GM20431 (cell line): ENCODE data around the gene WDR82.
"Not testable (repeated sequence)": the region's sequence is repeated elsewhere in the genome, so short reads cannot be mapped to it uniquely, and the experiment has no call there.

ENCODE experiments used
- in situ Hi-C: fragments of 300-500 bp; cut with MseI, MboI; formaldehyde crosslinking; loops from one replicate; pipeline ENCODE4 v1.15.0; 2020; ENCODE audit warnings: low sequenced_read_pairs; ENCODE audit not compliant: unreplicated experiment

The WDR82 gene

GRCh38 chr3:52290596-52291507, 12.4 kb upstream of the WDR82 start:
- in situ Hi-C loops = loop anchor here (5.0 kb wide), 1 partner anchor 46 kb away; no protein-coding TSS in a partner anchor

GRCh38 chr3:52289747-52290595, 11.5 kb upstream of the WDR82 start:
- in situ Hi-C loops = loop anchor here (5.0 kb wide), 1 partner anchor 47 kb away; no protein-coding TSS in a partner anchor

DNA sequence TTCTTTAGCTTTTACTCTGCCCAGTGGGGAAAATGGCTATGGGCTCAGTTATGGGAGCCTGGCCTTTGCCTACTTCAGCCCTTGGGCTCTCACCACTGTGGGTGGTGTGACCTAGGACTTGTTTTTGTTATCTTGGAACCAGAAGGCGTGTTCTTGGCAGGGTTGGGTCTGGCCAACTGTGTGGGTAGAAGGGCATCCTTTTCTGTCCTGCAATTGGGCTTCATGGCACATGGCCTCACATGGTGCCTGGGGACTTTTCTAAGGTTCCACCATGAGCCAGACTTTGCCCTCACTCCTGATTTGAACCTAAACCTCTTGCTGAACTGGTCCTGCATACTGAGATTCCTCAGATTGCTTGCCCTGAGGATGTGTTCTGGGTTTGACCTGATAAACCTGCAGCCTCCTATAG, 10.9 kb upstream of the WDR82 start:
- in situ Hi-C loops = no loop called here

GRCh38 chr3:52288674-52289073, 10.2 kb upstream of the WDR82 start:
- in situ Hi-C loops = no loop called here

DNA sequence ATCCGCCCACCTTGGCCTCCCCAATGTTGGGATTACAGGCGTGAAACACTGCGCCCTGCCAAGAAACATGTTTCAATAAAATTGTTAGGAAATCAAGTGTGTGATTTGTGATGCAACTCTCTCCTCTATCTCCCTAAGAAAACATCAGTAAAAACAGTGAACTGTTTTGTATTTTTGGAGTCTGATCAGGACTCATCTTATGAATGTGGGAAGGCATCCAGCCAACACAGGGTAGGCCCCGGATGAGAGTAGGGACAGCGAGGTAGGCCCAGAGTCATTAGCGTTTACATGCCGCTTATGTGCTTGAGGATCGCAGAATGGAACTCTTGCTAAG, 8.3 kb upstream of the WDR82 start:
- in situ Hi-C loops = no loop called here

DNA sequence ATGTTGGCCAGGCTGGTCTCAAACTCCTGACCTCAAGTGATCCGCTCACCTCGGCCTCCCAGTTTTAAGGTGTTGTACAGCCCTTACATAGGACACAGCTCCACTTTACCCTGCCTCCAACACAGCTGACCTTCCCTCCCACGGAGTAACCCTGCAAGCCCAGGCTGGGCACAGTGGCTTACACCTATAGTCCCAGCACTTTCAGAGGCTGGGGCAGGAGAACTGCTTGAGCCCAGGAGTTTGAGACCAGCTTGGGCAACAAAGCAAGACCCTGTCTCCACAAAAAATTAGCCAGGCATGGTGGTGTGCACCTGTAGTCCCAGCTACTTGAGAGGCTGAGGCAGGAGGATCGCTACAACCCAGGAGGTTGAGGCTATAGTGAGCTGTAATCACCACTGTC, 5.6 kb upstream of the WDR82 start:
- in situ Hi-C loops = not testable (repeated sequence)

GRCh38 chr3:52283306-52283705, 4.9 kb upstream of the WDR82 start:
- in situ Hi-C loops = no loop called here

DNA sequence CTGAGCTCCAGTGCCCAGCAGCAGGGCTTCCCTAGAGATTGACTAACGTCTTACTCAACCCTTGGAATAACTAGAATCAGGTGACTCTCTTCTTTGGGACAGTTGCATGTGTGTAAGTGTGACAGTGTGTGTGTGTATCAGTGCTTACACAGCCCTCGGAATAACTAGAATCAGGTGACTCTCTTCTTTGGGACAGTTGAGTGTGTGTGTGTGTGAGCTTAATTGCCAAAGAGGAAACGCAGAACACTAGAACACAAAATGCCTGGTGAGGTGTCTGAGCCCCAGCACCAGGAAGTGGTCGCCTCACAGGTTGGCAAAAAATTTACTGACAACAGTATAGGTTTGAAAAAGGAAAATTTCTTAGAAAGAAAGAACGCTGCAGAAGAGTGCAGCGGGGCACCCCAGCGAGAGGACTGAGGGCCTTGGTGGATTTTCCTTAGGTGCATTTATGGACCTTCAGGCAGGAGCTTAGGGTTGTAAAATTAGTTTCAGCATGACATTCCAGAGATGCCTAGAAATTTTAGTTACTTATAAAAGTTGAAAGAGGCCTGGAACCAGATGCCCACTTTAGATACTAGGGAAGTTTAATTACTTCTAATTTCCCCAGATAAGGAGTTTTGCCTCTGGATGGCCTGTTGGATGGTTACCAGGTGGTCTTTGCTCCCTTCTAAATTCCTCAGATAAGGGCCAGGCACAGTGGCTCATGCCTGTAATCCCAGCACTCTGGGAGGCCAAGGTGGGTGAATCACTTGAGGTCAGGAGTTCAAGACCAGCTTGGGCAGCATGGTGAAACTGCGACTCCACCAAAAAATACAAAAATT, 3.7 kb upstream of the WDR82 start:
- in situ Hi-C loops = no loop called here

DNA sequence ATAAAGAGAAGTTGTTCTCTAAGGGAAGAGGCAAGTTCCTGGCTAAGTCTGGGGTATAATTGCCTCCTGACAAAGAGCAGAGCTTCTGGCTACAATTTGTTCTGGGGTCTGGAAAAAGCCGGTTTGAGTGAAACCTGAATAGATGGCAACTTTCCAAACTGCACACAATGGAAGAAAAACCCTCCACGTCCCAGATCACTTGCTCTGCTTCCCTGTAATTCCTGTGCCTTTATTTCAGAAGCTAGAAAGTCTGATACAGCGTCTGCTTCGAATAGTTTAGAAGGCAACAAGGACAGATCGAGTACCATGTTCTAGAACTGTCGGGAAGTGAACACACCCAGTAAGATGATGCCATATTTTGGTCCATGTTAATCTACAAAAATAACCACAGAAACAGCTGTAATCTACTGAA, 1.6 kb upstream of the WDR82 start:
- in situ Hi-C loops = no loop called here

DNA sequence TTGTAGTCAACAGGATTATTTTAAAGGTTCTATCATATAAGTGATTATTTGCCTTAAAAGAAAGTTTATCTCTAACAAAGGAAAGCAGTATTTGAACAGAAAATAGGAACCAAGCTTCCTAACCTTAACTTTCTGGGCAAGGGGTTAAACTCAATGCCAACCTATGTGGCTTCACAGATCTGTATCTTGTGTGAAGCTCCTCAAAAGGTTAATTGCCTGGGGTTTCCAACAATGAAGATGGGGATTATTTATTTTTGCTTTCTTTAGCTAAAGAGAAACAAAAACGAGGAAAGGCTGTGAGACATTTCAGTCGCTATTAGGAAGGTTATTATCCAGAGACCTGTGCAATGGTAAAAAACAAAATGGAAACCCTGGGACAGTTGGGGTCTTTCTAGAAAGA, 1.1 kb upstream of the WDR82 start:
- in situ Hi-C loops = no loop called here

GRCh38 chr3:52277972-52278509, 408 bp downstream of the WDR82 start:
- in situ Hi-C loops = no loop called here

GRCh38 chr3:52277071-52277964, 1.1 kb downstream of the WDR82 start:
- in situ Hi-C loops = no loop called here

GRCh38 chr3:52274781-52275180, 3.7 kb downstream of the WDR82 start:
- in situ Hi-C loops = not testable (repeated sequence)

GRCh38 chr3:52272831-52273230, 5.6 kb downstream of the WDR82 start:
- in situ Hi-C loops = no loop called here

DNA sequence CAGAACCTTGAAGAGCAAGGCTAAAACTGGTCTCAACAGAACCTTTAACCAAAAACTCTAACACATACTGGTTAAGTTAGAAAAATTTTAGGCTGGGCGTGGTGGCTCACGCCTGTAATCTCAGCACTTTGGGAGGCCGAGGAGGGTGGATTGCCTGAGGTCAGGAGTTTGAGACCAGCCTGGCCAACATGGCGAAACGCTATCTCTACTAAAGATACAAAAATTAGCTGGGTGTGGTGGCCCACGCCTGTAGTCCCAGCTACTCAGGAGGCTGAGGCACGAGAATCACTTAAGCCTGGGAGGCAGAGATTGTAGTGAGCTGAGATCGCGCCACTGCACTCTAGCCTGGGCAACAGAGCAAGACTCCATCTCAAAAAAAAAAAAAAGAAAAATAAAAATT, 6.3 kb downstream of the WDR82 start:
- in situ Hi-C loops = not testable (repeated sequence)

- in situ Hi-C loops = no loop called here
Observed at GRCh38 chr3:52270252-52270754, 8.1 kb downstream of the WDR82 start.

DNA sequence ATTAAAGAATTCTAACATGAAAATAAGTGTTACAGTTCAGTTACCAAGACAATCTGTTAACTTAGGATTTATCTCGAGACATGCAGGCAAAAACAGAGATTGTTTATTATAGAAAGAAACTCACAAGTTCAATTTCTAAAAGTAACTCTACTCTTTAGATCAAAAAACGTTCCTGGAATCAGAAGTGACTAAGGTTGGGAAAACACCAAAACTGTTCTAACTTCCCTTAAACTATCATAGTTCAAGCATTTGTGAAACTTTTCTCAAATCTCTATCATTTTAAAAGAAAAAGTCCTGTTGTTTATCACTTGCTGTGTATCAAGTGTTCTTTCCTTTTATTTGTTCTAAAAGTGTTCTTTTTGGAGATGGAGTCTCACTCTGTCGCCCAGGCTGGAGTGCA, 8.7 kb downstream of the WDR82 start:
- in situ Hi-C loops = no loop called here

- in situ Hi-C loops = no loop called here
Observed at GRCh38 chr3:52268036-52268435, 10.4 kb downstream of the WDR82 start.

GRCh38 chr3:52265387-52265786, 13.1 kb downstream of the WDR82 start:
- in situ Hi-C loops = no loop called here
